Activated naive CD8-positive, alpha-beta T cell treated with anti-CD3 and anti-CD28 coated beads for 36 hours (primary cell): Measurements from ENCODE around the gene CPNE8. TPM values are rescaled to one million over a fixed set of nuclear protein-coding genes. Genes with fewer than 3 reads are reported as not detected.

Experiments
- DNase-seq: peaks from one replicate; pipeline ENCODE4 v3.0.0; 2021
- H3K27ac Mint-ChIP-seq: one replicate; pipeline ENCODE4 v1.8.0; 2022; ENCODE audit warnings: mild to moderate bottlenecking, moderate library complexity, mixed read lengths
- H3K27me3 Mint-ChIP-seq: one replicate; pipeline ENCODE4 v1.8.0; 2022; ENCODE audit warnings: mild to moderate bottlenecking, mixed read lengths
- H3K36me3 Mint-ChIP-seq: one replicate; pipeline ENCODE4 v1.8.0; 2021; ENCODE audit warnings: mild to moderate bottlenecking, mixed read lengths
- H3K4me1 Mint-ChIP-seq: one replicate; pipeline ENCODE4 v1.8.0; 2021; ENCODE audit warnings: mixed read lengths
- H3K4me3 Mint-ChIP-seq: one replicate; pipeline ENCODE4 v1.8.0; 2022; ENCODE audit warnings: mild to moderate bottlenecking, moderate library complexity, mixed read lengths
- H3K9me3 Mint-ChIP-seq: one replicate; pipeline ENCODE4 v1.8.0; 2022; ENCODE audit warnings: mixed read lengths
- total RNA-seq, 2 experiments: library from RNA; stranded (reverse); gene quantifications; one replicate each; pipeline ENCODE4 v1.2.3, GENCODE V29; 2021

The CPNE8 gene
- 1 to 10 TPM; 2.3 to 4.2 TPM for total RNA-seq

DNA sequence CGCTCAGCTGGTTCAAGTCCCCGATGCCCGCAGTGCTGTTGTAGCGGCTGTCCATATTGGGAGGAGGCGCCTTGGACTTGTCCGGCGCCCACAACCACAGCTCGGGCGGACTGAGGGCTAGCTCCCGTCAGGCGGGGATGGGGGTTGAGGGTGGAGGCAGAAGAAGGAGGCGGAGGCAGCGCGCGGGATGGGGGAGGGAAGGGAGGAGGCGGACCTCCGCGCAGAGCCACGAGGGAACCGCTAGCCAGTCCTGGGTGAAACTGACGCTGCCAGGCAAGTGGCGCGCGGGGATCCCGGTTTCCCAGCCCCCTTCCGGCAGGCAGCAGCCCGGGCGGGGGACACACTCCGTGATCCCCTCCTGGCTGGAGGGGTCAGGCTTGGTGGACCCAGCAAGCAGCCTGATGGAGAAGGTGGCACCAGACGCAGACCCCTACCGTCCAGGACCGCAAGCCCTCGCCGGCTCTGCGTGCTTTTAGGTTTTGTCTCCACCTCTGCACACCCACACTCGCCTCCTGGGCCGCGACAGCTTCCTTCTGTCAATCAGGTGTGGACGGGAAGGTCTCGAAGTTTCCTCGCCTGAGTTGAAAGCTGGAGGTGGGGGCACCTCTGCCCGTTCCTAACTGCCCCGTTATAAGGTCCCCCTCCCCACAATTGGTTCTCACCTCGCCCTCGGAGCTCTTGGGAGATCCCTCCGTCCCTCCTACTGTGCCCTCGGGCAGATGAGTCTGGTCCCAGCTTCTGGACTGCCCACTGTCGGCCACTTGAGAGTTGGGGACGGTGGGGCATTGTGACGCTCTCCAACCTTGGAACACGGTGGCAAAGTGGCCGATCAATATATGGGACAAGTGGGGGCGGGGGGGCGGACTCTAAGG is at the start of gene CPNE8:
Gene CPNE8, minus strand, starts transcription at position 112 of the 872 bp plus-strand sequence. Its CDS starts 57 bp downstream, at position 55.
- Mint-ChIP-seq H3K36me3 (no peaks in the 10 kb centered on the region), H3K27ac (peak within 1 kb of the TSS; percentile 88), H3K27me3 (peaks cover 50% of the 10 kb centered on the region), H3K9me3 (no peaks in the 10 kb centered on the region), H3K4me1 (peaks cover 20% of the 10 kb centered on the region), H3K4me3 (peak within 1 kb of the TSS; percentile 84)
- peak; percentile 50 for DNase-seq

DNA sequence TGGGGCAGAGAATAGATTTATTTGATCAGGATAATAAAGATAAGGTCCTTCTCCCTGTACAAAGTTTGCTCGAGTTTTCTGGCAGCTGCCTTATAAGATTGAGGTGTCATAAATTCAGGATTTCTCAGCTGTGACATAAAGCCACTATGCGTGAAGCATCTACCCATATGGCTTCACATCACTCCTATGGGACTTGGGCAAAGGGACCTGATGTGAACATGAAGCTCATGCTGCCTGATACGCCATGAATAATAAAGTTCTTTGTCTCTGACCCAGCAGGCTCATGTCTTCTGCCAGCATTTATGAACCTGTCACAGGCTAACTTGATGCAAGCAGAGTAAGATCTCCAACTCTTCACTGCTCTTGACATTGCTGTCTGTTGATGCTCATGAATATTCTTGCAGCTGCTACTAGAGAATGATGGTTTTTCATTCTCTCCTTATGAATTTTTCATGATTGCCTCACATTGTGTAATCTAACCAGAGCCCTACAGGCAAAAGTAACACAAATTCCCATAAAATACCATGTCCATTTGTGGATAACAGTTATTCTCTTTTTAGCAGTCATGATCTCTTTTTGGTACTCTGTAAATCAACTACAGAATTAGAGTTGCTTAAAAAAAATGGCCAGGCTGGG is 49.0 kb upstream of the CPNE8 start:
- Mint-ChIP-seq H3K4me3 (no peak overlapping the region), H3K9me3 (peaks cover 4% of the 10 kb centered on the region), H3K27ac (no peak overlapping the region), H3K27me3 (no peaks in the 10 kb centered on the region), H3K36me3 (no peaks in the 10 kb centered on the region), H3K4me1 (no peaks in the 10 kb centered on the region)
- no peak for DNase-seq

DNA sequence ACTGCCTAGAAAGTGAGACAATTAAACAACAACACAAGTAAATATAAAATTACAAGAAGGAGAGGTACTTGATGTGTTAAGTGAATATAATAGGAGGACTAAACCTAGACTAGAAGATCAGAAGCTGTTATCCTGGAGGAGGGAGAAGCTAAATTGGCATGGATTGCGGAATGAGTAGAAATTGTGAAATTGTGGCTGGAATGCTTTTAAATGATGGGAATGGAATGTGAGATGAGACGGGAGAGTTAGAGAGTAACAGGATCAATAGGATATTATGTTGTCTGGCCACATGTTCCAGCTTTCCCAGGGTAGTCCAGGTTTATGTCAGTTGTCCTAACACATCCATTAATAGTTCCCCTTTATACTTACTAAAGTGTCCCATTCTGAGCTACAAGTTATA is 44.0 kb upstream of the CPNE8 start:
- H3K4me1 Mint-ChIP-seq = no peaks in the 10 kb centered on the region
- DNase-seq = no peak
- no peak overlapping the region for H3K4me3 Mint-ChIP-seq
- no peaks in the 10 kb centered on the region for H3K27me3 Mint-ChIP-seq
- H3K9me3 Mint-ChIP-seq = peaks cover under 1% of the 10 kb centered on the region
- H3K36me3 Mint-ChIP-seq = no peaks in the 10 kb centered on the region
- no peak overlapping the region for H3K27ac Mint-ChIP-seq

DNA sequence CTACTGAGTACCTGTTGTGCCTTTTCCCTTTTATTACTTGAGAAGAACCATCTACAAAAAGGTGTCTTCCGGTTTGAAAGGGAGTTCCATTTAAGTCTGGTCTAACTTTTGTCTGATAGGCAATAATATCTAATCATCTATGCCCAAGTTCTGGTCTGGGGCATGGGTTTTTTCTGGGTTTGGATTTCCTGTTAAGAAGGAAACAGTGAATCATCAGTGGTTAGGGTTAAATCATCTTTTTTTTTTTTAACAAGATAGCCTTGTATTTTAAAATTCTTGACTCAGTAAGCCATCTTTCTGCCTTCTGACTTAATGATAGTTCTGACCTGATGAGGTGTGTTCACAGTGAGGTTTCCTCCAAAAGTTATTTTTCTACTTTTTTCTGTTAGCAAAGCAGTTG is 29.3 kb upstream of the CPNE8 start:
- no peak overlapping the region for H3K4me3 Mint-ChIP-seq

DNA sequence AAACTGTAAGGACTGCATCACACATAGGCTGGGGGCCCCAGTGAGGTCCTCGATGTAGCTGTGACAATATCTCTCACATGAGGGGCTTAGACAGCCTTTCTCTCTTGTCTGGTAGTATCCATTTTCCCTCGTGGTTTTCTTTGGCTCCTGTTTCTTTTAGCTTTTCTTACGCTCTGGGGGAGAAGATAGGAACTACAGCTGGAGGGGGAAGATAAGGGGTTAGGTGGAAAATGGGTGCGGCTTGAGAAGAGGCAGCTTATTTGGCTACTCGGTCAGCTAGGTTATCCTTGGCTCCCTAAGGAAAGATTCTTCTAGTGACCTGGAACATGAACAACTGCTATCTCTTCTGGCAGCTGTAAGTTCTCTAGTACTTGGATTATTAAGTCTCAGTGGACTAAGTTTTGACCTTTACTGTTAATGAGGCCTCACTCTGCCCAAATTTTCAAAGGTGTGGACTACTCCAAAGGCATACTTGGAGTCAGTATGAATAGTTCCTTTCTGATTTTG is 28.7 kb upstream of the CPNE8 start:
- Mint-ChIP-seq H3K27ac (no peak overlapping the region), H3K4me3 (no peak overlapping the region), H3K27me3 (peaks cover 8% of the 10 kb centered on the region), H3K4me1 (peaks cover 2% of the 10 kb centered on the region), H3K9me3 (peaks cover 3% of the 10 kb centered on the region), H3K36me3 (no peaks in the 10 kb centered on the region)
- no peak for DNase-seq

More for the DNA sequence above, 29.3 kb upstream of the CPNE8 start:
- Mint-ChIP-seq H3K9me3 (peaks cover 3% of the 10 kb centered on the region), H3K4me1 (peaks cover 2% of the 10 kb centered on the region), H3K27ac (no peak overlapping the region), H3K36me3 (no peaks in the 10 kb centered on the region), H3K27me3 (peaks cover 8% of the 10 kb centered on the region)
- DNase-seq = no peak

DNA sequence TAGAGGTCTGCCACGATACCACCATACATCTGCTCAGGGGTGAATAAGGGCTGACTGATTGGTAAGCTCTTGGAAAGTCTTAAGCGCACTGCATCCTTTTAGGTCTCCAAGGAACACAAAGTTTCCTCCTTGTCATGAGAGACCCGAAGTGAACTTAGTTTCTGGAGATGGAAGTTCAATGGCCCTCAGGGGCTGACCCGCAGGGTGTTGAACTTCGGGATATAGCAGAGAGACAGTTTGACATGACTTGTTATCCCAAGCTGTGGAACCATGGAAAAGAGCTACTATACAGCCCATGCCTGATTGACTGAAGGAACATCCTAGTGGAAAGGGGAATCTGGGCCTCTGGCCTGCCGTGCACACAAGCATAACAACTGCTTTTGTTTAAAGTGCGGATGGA is 26.9 kb upstream of the CPNE8 start:
- H3K27ac Mint-ChIP-seq = no peak overlapping the region
- peaks cover 8% of the 10 kb centered on the region for H3K27me3 Mint-ChIP-seq
- DNase-seq = no peak
- peaks cover 2% of the 10 kb centered on the region for H3K4me1 Mint-ChIP-seq
- H3K9me3 Mint-ChIP-seq = peaks cover 1% of the 10 kb centered on the region
- H3K4me3 Mint-ChIP-seq = no peak overlapping the region
- H3K36me3 Mint-ChIP-seq = no peaks in the 10 kb centered on the region

DNA sequence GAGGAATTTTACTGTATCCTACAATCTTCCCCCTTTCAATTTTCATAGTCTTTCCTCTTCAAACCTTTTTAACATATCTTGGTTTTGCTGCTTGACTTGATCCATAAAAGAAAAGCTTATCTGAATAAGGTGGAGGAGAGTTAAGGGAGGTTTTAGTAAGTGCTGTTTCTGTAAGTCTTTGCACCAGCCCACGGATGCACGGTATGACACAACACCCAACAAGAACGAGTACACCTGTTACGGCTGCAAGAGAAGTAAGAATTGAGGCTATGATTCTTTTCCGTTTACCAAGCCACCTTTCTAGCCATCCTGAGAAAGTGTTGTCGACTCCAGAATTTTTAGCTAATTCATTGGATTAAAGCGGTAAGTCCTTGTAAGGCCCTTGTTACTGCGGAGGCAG is 26.1 kb upstream of the CPNE8 start:
- peaks cover 8% of the 10 kb centered on the region for H3K27me3 Mint-ChIP-seq
- H3K27ac Mint-ChIP-seq = no peak overlapping the region
- H3K9me3 Mint-ChIP-seq = peaks cover 1% of the 10 kb centered on the region
- H3K4me3 Mint-ChIP-seq = no peak overlapping the region
- no peak for DNase-seq
- H3K36me3 Mint-ChIP-seq = no peaks in the 10 kb centered on the region
- peaks cover 2% of the 10 kb centered on the region for H3K4me1 Mint-ChIP-seq

DNA sequence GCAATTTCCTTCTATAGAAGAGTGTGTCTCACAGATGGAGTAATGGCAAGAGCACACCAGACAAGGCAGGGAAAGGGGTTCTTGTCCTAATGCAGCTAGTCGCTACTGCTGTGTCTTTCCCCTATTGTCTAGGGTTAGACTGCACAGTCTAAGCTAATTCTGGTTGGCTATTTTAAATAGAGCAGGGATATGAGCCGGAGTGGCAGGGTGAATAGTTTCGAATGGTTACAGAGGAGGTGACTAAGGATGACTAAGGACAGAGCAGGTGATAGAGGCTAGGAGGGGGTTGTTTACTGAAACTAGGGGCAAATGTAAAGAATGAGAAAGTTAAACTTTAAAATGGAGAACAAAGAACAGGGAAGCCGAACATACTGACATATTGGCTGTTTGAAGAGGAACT is 25.6 kb upstream of the CPNE8 start:
- Mint-ChIP-seq H3K27me3 (peaks cover 8% of the 10 kb centered on the region), H3K36me3 (no peaks in the 10 kb centered on the region), H3K4me3 (no peak overlapping the region), H3K4me1 (peaks cover 2% of the 10 kb centered on the region), H3K27ac (no peak overlapping the region), H3K9me3 (peaks cover 1% of the 10 kb centered on the region)
- DNase-seq = no peak

DNA sequence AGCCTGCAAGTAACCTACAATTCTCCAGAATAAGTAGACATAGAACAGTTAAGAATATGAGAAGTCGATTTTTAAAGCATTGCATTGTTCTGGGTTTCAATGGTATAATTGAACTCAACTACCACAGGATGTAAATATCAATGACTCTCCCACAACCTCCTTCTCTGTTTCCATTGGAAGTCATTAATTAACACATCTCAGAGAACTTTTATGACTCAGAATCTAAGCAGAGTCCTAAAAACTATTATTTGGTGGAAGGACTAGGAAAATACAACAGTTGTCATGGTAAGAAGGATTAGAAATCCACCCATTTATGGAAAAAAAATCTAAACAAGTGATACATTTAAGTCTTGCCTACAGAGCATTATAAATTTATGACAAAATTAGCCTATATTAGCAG is 21.1 kb upstream of the CPNE8 start:
- no peaks in the 10 kb centered on the region for H3K36me3 Mint-ChIP-seq

DNA sequence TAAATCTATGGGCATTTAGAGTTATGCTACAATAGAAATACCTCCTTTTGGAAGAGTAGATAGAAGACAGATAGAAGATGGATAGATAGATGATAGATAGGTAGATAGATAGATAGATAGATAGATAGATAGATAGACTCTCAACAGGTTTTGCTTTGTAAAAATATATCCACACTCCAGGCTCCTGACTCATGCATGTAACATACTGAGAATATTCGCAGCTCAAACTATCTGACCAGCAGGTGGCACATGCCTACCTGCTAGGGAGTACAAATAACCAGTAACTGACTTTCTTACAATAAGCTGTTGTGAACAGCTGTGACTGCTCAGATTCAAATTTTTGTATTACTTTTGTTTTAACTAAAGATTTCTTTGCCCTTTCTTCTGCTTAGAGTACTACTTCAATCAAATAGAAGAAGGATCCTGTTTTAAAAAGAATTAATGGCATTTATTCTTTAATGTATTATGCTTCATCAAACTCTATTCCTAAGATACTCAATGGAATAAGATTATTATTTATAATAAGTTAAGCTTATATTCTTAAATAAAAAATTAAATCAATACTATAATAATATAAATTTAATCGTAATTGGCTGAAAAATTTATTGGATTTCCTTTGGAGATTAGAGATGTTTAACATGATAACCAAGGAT is 15.8 kb upstream of the CPNE8 start:
- DNase-seq = peak; percentile 5
- Mint-ChIP-seq H3K27ac (no peak overlapping the region), H3K9me3 (no peaks in the 10 kb centered on the region), H3K27me3 (peaks cover 3% of the 10 kb centered on the region), H3K4me3 (no peak overlapping the region), H3K36me3 (no peaks in the 10 kb centered on the region), H3K4me1 (no peaks in the 10 kb centered on the region)

More for the DNA sequence above, 21.1 kb upstream of the CPNE8 start:
- Mint-ChIP-seq H3K9me3 (no peaks in the 10 kb centered on the region), H3K4me1 (no peaks in the 10 kb centered on the region), H3K4me3 (no peak overlapping the region), H3K27me3 (peaks cover 8% of the 10 kb centered on the region), H3K27ac (no peak overlapping the region)
- no peak for DNase-seq

DNA sequence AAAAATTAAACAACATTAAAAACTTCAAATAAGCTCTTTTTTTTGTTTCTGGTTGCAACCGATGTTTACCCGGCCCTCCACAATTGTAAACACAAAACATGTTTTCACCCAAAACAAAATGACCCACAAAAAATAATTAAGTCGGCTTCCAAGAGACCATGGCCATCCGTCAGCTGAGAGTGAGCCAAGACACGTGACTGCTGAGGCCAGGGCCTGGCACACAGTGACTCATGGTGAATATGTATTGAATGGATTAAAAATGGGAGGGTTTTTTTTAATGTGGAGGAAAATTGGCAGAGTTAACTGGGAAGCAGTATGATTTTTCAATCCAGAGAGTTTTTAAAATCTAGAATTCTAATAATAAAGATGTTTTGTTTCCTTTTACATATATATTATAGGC is 13.8 kb upstream of the CPNE8 start:
- H3K4me3 Mint-ChIP-seq = no peak overlapping the region
- H3K27ac Mint-ChIP-seq = no peak overlapping the region
- no peaks in the 10 kb centered on the region for H3K9me3 Mint-ChIP-seq
- no peak for DNase-seq
- peaks cover 3% of the 10 kb centered on the region for H3K27me3 Mint-ChIP-seq
- H3K4me1 Mint-ChIP-seq = no peaks in the 10 kb centered on the region
- no peaks in the 10 kb centered on the region for H3K36me3 Mint-ChIP-seq

DNA sequence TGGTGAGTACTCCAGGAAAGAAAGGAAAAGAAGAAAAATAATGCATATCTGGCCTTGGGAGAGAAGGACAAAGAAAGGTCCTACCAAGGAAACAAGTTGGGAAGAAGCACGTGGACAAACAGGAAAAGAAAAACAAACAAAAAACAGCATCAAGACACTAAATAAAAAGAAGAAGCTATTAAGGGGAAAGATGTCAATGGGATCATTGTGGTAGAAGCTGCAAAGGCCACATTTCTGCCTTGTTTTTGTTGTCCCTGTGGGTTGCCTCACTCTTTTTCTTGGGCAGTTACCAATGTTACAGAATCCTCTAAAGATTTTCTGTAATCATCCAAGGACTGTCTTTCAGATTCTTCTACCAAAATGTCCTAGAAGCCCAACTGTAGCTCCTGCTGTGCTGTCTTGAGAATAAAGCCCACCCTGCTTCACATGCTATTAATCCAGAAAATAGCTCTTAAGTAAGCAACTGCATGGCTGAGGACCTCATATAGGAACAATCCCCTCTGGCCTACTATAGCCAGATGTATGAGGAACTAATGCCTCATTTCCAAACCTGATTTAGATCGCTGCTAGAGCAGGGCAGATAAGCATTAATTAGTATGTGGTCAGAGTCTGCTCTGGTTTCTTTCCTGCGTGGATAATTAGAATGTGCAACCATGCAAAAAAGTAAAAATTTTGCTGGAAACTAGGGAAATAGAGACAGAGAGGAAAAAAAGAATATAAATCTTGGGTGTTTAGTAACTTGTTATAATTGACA is 10.2 kb upstream of the CPNE8 start:
- no peaks in the 10 kb centered on the region for H3K36me3 Mint-ChIP-seq
- H3K4me3 Mint-ChIP-seq = no peak overlapping the region
- H3K9me3 Mint-ChIP-seq = no peaks in the 10 kb centered on the region
- no peak overlapping the region for H3K27ac Mint-ChIP-seq
- peaks cover 3% of the 10 kb centered on the region for H3K27me3 Mint-ChIP-seq
- no peaks in the 10 kb centered on the region for H3K4me1 Mint-ChIP-seq
- no peak for DNase-seq

DNA sequence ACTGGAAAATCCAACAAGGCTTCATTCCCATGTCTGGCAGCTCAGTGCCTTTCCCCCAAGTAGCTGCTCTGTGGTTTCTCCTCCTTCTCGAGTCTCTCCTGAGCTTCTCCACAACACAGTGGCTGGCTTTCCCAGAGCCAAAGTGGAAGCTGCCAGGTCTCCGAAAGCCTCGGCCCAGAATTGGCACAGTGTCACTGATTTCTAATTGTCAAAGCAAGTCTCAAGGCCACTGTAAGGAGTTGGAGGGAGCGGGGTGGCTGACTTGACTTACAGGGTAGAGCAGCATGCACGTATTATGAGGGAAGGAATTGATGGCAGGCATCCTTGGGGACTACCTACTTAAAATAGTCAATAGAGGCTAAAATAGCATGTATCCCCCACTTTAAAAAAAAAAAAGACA is 6.7 kb upstream of the CPNE8 start:
- Mint-ChIP-seq H3K27me3 (peaks cover 21% of the 10 kb centered on the region), H3K9me3 (no peaks in the 10 kb centered on the region), H3K4me3 (no peak overlapping the region), H3K27ac (no peak overlapping the region), H3K4me1 (peaks cover 3% of the 10 kb centered on the region), H3K36me3 (no peaks in the 10 kb centered on the region)
- DNase-seq = no peak

DNA sequence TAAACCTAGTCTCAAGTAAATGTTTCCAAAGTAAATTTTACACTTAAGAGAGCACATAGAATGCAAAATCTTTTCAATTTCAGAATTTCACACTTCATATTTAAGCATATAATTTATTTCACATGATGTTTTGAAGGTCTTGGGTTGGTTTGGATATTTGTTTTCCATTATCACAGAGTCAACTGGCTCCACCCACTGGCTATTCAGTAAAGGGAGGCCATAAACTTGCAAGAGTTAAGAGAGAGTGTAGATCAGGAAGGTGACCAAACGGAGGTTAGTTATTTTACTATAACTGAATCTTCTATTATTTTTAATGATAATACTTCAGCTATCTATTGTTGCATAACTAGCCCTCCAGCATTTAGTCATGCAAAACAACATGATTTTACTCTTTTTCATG is 6.2 kb upstream of the CPNE8 start:
- Mint-ChIP-seq H3K4me3 (no peak overlapping the region), H3K27ac (no peak overlapping the region), H3K9me3 (no peaks in the 10 kb centered on the region), H3K27me3 (peaks cover 24% of the 10 kb centered on the region), H3K4me1 (peaks cover 5% of the 10 kb centered on the region), H3K36me3 (no peaks in the 10 kb centered on the region)
- DNase-seq = no peak
